Measurements from ENCODE around the gene EID2B.

The EID2B gene

DNA sequence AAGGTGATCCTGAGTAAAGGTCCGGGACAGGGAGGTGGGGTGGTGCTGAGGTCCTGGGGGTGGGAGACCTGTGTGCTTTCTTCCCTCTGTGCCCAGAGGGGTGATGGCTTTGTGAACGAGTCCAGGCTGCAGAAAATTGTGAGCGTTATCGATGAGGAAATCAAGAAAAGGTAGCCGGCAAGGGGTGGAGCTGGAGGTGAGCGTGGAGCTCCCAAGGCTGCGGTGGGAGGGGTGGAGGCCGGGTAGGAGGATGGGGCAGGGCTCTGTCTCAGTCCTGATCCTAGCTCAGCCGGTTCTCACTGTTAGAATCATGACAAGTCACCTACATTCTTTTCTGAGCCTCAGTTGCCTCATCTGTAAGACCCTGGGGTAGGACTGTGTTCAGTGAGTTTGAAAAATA lies 13.7 kb downstream of the EID2B start:
- no peak for ATAC-seq (replicated peaks)
- Mint-ChIP-seq H3K4me1 (ENCODE audit: low read depth in 2 of 2) (peaks cover 9 to 10% of the 10 kb centered on the region in 2 donors), H3K9me3 (no peaks in the 10 kb centered on the region), H3K4me3 (no peak overlapping the region), H3K27ac (no peak overlapping the region), H3K36me3 (ENCODE audit: insufficient read depth) (peaks cover 4% of the 10 kb centered on the region), H3K27me3 (peaks cover 30 to 52% of the 10 kb centered on the region in 2 donors)
- no peak for DNase-seq

DNA sequence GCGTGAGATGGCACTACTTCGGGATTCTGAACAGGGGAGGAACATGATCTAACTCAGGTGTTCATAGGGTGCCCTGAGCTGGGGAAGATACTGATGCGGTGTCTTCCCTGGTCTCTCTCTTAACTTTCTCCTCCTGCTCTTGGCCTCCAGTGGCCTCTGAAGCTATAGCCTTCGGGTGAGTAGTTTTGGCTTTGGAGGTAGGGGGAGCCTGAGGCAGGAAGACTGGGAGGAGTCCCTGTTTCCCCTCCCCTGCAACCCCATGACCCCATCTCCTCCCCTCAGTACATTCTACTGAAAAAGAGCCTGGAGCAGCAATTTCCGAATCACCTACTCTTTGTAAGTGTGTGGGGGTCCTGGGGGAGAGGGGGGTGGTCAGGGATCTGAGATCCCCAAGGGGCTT lies 14.2 kb downstream of the EID2B start:
- H3K4me3 Mint-ChIP-seq, result no peak overlapping the region
- H3K9me3 Mint-ChIP-seq, result no peaks in the 10 kb centered on the region
- peaks cover 4% of the 10 kb centered on the region for H3K36me3 Mint-ChIP-seq (ENCODE audit: insufficient read depth)
- peaks cover 35 to 57% of the 10 kb centered on the region in 2 donors for H3K27me3 Mint-ChIP-seq
- peaks cover 9 to 10% of the 10 kb centered on the region in 2 donors for H3K4me1 Mint-ChIP-seq (ENCODE audit: low read depth in 2 of 2)
- DNase-seq (no peak), ATAC-seq (replicated peaks) (no peak)
- no peak overlapping the region for H3K27ac Mint-ChIP-seq

DNA sequence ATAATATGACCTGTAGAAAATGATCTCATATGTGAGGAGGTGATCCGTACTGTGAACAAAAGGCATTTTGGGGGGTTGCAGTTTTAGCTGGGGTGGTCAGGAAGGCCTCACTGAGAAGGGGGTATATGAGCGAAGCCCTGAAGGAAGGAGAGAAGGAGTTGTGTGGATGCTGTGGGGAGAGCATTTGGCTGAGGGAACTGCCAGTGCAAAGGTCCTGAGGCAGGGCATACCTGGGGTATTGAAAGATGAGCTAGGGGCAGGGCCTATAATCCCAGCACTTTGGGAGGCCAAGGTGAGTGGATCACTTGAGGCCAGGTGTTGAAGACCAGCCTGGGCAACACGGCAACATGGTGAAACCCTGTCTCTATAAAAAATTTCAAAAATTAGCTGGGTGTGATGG lies 15.2 kb downstream of the EID2B start:
- Mint-ChIP-seq H3K4me1 (ENCODE audit: low read depth in 2 of 2) (peaks cover 9 to 10% of the 10 kb centered on the region in 2 donors), H3K27me3 (peaks cover 42 to 67% of the 10 kb centered on the region in 2 donors), H3K27ac (no peak overlapping the region), H3K36me3 (ENCODE audit: insufficient read depth) (peaks cover 4% of the 10 kb centered on the region), H3K4me3 (no peak overlapping the region), H3K9me3 (no peaks in the 10 kb centered on the region)
- ATAC-seq (replicated peaks) (no peak), DNase-seq (no peak)

DNA sequence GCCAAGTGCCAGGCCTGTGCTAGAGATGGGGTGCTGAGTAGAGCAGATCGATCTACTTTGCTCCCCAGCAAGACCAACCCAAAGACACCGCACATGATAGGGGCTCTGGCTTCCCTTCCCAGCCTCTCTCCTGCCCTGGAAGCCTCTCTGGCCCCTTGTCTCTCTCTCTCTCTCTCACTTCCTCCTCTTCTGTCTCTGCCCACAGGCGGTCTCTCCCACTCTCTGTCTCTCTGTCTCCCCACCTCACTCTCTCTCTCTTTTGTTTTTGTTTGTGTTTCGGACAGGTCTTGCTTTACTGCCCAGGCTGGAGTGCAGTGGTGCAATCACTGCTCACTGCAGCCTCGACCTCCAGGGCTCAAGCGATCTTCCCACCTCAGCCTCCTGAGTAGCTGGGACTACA lies 16.4 kb downstream of the EID2B start:
- Mint-ChIP-seq H3K27ac (no peak overlapping the region), H3K27me3 (peaks cover 42 to 73% of the 10 kb centered on the region in 2 donors), H3K36me3 (ENCODE audit: insufficient read depth) (peaks cover 4% of the 10 kb centered on the region), H3K9me3 (no peaks in the 10 kb centered on the region), H3K4me3 (peak overlapping the region; percentile 33 to 53), H3K4me1 (ENCODE audit: low read depth in 2 of 2) (peaks cover 9 to 10% of the 10 kb centered on the region in 2 donors)
- DNase-seq (no peak), ATAC-seq (replicated peaks) (no peak)

DNA sequence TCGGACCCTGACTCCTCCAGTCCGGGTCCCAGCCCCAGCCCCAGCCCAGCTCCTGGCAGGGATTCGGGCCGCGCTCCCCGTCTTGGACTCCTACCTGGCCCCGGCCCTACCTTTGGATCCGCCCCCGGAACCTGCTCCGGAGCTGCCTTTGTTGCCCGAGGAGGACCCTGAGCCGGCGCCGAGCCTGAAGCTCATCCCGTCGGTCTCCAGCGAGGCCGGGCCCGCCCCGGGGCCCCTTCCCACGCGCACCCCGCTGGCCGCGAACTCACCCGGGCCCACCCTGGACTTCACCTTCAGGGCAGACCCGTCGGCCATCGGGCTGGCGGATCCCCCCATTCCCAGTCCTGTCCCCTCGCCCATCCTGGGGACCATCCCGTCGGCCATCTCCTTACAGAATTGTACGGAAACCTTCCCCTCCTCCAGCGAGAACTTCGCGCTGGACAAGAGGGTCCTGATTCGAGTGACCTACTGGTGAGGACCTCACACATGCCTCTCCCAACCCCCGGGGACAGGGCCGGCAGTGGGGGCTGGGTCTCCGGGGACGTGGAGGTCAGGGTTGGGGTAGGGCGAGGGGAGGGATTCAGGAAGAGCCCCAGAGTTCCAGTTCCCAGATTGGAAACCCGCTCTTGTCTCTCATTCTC lies 17.0 kb downstream of the EID2B start:
- H3K4me3 Mint-ChIP-seq, result peak overlapping the region; percentile 33 to 53
- ATAC-seq (replicated peaks) (peak; percentile 36), DNase-seq (no peak)
- H3K36me3 Mint-ChIP-seq (ENCODE audit: insufficient read depth), result peaks cover 4% of the 10 kb centered on the region
- no peaks in the 10 kb centered on the region for H3K9me3 Mint-ChIP-seq
- no peak overlapping the region for H3K27ac Mint-ChIP-seq
- peaks cover 9 to 10% of the 10 kb centered on the region in 2 donors for H3K4me1 Mint-ChIP-seq (ENCODE audit: low read depth in 2 of 2)
- peaks cover 42 to 73% of the 10 kb centered on the region in 2 donors for H3K27me3 Mint-ChIP-seq

DNA sequence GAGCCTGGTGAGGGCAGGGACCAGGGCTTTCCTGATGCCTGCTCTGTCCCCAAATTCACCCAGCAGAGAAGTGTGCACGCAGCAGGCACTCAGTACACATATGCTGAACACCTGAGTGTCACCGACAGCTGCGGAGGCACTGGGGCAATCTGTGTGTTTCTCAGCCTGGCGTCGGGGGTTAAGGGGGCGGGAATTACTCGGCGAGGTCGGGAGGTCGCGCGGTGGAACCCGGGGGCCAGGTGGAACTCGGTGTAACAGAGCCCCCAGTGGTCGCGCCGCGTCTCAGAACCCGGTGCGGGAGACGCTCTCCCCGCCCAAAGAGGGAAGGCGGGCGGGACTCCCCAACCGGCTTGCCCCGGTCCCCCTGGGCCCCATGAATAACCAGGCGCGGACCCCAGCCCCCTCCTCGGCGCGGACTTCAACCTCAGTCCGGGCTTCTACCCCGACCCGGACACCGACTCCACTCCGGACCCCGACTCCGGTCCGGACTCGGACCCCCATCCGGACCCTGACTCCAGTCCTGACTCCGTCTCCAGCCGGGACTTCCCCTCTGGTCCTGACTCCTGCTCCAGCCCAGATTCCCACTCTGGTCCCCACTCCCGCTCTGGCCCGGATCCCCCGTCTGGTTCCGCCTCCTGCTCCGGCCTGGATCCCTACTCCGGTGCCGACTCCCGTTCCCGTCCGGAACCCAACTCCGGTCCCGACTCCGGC lies 17.7 kb downstream of the EID2B start, which contains the start of gene SELENOV:
TSS of gene SELENOV (plus strand) at position 300 of the 711 bp plus-strand sequence. CDS start at position 374, 74 bp downstream.
- Mint-ChIP-seq H3K27ac (no peak within 1 kb of the TSS), H3K9me3 (no peaks in the 10 kb centered on the region), H3K27me3 (peaks cover 42 to 73% of the 10 kb centered on the region in 2 donors), H3K4me3 (peak within 1 kb of the TSS; percentile 53 to 79), H3K36me3 (ENCODE audit: insufficient read depth) (peaks cover 4% of the 10 kb centered on the region), H3K4me1 (ENCODE audit: low read depth in 2 of 2) (peaks cover 9 to 10% of the 10 kb centered on the region in 2 donors)
- DNase-seq (no peak), ATAC-seq (replicated peaks) (peak; percentile 63)

DNA sequence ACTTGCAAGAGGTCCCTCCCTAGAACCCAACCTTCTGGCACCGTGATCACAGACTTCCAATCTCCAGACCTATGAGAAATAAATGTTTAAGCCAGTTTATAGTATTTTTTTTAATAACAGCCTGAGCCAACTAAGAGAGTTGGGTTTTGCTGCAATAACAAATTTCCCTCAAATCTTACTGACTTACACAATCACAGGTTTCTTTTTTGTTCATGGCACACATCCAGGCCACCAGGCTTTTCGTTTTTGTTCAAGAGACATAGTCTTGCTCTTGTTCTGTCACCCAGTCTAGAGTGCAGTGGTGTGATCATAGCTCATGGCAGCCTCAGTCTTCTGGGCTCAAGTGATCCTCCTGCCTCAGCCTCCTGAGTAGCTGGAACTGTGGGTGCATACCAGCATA lies 19.7 kb downstream of the EID2B start:
- H3K4me1 Mint-ChIP-seq (ENCODE audit: low read depth in 2 of 2), result peaks cover 12 to 13% of the 10 kb centered on the region in 2 donors
- ATAC-seq (replicated peaks) (no peak), DNase-seq (no peak)
- H3K27ac Mint-ChIP-seq, result no peak overlapping the region
- no peaks in the 10 kb centered on the region for H3K9me3 Mint-ChIP-seq
- H3K36me3 Mint-ChIP-seq (ENCODE audit: insufficient read depth), result no peaks in the 10 kb centered on the region
- H3K4me3 Mint-ChIP-seq, result no peak overlapping the region
- peaks cover 57 to 78% of the 10 kb centered on the region in 2 donors for H3K27me3 Mint-ChIP-seq

DNA sequence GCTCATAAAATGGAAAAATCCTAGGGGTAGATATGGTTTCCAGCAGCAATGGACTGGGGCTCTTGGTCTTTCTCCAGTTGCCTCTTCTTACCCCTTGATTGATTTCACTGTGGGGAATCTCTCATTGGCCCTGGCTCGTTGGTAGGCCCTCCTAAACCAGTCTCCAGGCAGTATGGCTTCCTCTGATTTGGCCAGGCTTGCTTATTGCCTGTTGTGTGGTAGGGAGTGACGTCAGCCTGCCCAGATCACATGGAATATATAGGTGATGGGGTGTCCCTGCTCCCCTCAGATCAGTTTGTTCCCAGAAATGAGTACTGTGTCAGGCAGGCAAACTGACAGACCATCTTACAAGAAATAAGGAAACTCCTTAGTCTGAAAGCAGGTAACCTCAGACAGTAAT lies 23.4 kb downstream of the EID2B start:
- peaks cover 8% of the 10 kb centered on the region for H3K36me3 Mint-ChIP-seq (ENCODE audit: insufficient read depth)
- H3K27me3 Mint-ChIP-seq, result peaks cover 60 to 78% of the 10 kb centered on the region in 2 donors
- H3K4me3 Mint-ChIP-seq, result no peak overlapping the region
- no peak overlapping the region for H3K27ac Mint-ChIP-seq
- ATAC-seq (replicated peaks), result no peak
- H3K9me3 Mint-ChIP-seq, result no peaks in the 10 kb centered on the region
- peaks cover 14 to 15% of the 10 kb centered on the region in 2 donors for H3K4me1 Mint-ChIP-seq (ENCODE audit: low read depth in 2 of 2)
- DNase-seq, result no peak

DNA sequence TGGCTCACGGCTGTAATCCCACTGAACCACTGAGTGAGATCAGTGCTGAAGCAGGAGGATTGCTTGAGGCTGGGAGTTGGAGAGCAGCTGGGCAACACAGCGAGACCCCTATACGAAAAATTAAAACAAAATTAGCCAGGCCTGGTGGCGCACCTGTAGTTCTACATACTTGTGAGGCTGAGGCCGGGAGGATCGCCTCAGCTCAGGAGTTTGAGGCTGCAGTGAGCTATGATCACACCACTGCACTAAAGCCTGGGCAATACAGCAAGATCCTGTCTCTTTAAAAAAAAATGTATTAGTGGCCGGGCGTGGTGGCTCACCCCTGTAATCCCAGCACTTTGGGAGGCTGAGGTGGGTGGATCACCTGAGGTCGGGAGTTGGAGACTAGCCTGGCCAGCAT lies 24.0 kb downstream of the EID2B start:
- Mint-ChIP-seq H3K9me3 (no peaks in the 10 kb centered on the region), H3K27ac (no peak overlapping the region), H3K4me3 (no peak overlapping the region), H3K4me1 (ENCODE audit: low read depth in 2 of 2) (peaks cover 17 to 20% of the 10 kb centered on the region in 2 donors), H3K27me3 (peaks cover 60 to 78% of the 10 kb centered on the region in 2 donors), H3K36me3 (ENCODE audit: insufficient read depth) (peaks cover 8% of the 10 kb centered on the region)
- DNase-seq, result no peak
- ATAC-seq (replicated peaks), result no peak

DNA sequence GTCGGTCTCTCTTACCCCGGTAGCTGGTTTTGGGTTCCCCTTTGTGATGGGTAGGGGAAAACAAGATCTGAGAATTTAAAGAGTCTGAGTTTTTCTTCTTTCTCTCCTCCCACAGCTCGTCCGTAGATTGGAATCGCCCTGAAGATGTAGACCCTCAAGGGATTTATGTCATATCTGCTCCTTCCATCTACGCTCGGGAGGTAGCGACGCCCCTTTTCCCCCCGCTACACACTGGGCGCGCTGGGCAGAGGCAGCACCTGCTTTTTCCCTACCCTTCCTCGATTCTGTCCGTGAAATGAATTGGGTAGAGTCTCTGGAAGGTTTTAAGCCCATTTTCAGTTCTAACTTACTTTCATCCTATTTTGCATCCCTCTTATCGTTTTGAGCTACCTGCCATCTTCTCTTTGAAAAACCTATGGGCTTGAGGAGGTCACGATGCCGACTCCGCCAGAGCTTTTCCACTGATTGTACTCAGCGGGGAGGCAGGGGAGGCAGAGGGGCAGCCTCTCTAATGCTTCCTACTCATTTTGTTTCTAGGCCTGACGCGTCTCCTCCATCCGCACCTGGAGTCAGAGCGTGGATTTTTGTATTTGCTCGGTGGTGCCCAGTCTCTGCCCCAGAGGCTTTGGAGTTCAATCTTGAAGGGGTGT lies 24.8 kb downstream of the EID2B start:
- Mint-ChIP-seq H3K4me3 (peak overlapping the region; percentile 55 to 80), H3K36me3 (ENCODE audit: insufficient read depth) (peaks cover 14% of the 10 kb centered on the region), H3K9me3 (no peaks in the 10 kb centered on the region), H3K4me1 (ENCODE audit: low read depth in 2 of 2) (peaks cover 24 to 25% of the 10 kb centered on the region in 2 donors), H3K27me3 (peaks cover 60 to 78% of the 10 kb centered on the region in 2 donors), H3K27ac (peak overlapping the region in 1 of 2 donors; percentile 26)
- DNase-seq (no peak), ATAC-seq (replicated peaks) (no peak)

DNA sequence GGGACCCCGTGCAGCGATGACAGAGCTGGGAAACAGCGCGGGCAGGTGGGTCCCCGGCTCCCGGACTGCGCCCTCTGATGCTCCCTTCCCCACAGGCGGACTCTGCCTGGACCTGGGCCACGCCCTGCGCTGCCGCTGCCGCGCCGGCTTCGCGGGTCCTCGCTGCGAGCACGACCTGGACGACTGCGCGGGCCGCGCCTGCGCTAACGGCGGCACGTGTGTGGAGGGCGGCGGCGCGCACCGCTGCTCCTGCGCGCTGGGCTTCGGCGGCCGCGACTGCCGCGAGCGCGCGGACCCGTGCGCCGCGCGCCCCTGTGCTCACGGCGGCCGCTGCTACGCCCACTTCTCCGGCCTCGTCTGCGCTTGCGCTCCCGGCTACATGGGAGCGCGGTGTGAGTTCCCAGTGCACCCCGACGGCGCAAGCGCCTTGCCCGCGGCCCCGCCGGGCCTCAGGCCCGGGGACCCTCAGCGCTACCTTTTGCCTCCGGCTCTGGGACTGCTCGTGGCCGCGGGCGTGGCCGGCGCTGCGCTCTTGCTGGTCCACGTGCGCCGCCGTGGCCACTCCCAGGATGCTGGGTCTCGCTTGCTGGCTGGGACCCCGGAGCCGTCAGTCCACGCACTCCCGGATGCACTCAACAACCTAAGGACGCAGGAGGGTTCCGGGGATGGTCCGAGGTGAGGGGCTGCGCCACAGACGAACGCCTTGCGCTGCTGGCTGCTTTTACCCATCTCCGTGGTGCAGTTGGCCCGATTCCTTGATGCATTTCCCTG lies 25.5 kb downstream of the EID2B start:
- Mint-ChIP-seq H3K4me1 (ENCODE audit: low read depth in 2 of 2) (peaks cover 24 to 25% of the 10 kb centered on the region in 2 donors), H3K4me3 (peak overlapping the region; percentile 58 to 80), H3K9me3 (no peaks in the 10 kb centered on the region), H3K27me3 (peaks cover 59 to 71% of the 10 kb centered on the region in 2 donors), H3K27ac (peak overlapping the region in 1 of 2 donors; percentile 26), H3K36me3 (ENCODE audit: insufficient read depth) (peaks cover 14% of the 10 kb centered on the region)
- ATAC-seq (replicated peaks), result peak; percentile 69
- peak in 1 of 3 experiments; percentile 28 for DNase-seq

DNA sequence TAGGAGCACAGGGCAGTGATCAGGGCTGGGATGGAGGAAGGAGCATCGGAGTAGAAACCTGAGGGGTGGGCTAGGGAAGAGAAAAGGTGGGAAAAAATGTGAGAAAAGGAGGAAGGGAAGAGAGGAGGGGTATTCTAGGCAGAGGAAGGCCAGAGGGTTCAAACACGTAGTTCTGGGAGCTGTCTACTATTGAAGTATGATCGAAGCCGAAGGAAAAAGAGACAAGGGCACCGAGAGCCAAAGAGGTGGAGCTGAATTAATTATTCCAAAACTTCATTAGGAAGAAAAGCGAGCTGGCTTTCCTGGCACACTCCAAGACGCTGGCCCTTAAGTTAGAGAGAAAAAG lies 26.1 kb downstream of the EID2B start:
- Mint-ChIP-seq H3K27me3 (peaks cover 62 to 70% of the 10 kb centered on the region in 2 donors), H3K27ac (no peak overlapping the region), H3K4me1 (ENCODE audit: low read depth in 2 of 2) (peaks cover 24 to 25% of the 10 kb centered on the region in 2 donors), H3K9me3 (no peaks in the 10 kb centered on the region), H3K4me3 (peak overlapping the region; percentile 58 to 72), H3K36me3 (ENCODE audit: insufficient read depth) (peaks cover 14% of the 10 kb centered on the region)
- no peak for DNase-seq
- ATAC-seq (replicated peaks), result no peak

All from effector memory CD8-positive, alpha-beta T cell (primary cell).